HG02759 (cell line): ENCODE results near the gene PEX13.
"Not testable (repeated sequence)": the region's sequence is repeated elsewhere in the genome, so short reads cannot be mapped to it uniquely, and the experiment has no call there.

ENCODE experiments used
- ATAC-seq: cut with Tn5 transposase; IDR thresholded peaks from one replicate; pipeline ENCODE4 v1.9.1; 2021; ENCODE audit warnings: mild to moderate bottlenecking, moderate library complexity; ENCODE audit not compliant: unreplicated experiment

Gene PEX13, protein sequence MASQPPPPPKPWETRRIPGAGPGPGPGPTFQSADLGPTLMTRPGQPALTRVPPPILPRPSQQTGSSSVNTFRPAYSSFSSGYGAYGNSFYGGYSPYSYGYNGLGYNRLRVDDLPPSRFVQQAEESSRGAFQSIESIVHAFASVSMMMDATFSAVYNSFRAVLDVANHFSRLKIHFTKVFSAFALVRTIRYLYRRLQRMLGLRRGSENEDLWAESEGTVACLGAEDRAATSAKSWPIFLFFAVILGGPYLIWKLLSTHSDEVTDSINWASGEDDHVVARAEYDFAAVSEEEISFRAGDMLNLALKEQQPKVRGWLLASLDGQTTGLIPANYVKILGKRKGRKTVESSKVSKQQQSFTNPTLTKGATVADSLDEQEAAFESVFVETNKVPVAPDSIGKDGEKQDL

DNA sequence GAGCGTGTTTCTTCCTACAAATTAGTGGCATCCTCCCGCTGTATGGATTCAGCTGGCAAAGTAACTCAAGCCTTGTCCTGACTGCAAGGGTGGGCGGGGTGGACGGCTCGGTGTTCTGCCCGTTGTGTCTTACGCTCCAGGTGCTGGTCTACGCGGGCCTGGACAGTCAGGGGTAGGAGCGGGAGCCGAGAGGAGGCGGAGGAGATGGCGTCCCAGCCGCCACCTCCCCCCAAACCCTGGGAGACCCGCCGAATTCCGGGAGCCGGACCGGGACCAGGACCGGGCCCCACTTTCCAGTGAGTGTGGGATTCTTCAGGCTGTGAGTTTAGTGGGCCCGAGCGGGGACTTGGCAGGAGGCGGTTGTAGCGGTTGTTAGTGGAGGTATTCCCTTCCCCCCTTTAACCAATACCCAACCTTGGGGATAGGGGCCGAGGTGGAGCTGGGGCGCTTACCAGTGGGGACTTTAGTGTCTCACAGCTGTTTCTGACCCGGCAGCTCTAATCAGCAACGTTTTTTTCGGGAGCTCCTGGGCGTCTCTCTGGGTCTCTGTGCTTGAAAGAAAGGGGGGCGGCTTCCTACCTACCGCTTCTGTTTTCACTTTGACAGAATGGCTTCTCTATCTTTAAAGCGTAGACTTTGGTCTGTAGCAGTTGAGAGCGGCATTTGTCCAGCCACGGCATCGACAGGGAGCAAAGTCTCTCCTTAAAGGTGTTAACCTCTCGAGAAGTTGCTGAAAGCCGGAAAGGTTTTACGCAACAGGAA lies at the start of gene PEX13, which contains the start of gene PUS10:
Gene PEX13, plus strand, starts transcription at position 165 of the 762 bp plus-strand sequence. Its CDS starts 40 bp downstream, at position 205.
Gene PUS10, minus strand, starts transcription at position 700 of the 762 bp plus-strand sequence. CDS start 6,365 bp downstream, outside the sequence.
- peak; percentile 84 for ATAC-seq

DNA sequence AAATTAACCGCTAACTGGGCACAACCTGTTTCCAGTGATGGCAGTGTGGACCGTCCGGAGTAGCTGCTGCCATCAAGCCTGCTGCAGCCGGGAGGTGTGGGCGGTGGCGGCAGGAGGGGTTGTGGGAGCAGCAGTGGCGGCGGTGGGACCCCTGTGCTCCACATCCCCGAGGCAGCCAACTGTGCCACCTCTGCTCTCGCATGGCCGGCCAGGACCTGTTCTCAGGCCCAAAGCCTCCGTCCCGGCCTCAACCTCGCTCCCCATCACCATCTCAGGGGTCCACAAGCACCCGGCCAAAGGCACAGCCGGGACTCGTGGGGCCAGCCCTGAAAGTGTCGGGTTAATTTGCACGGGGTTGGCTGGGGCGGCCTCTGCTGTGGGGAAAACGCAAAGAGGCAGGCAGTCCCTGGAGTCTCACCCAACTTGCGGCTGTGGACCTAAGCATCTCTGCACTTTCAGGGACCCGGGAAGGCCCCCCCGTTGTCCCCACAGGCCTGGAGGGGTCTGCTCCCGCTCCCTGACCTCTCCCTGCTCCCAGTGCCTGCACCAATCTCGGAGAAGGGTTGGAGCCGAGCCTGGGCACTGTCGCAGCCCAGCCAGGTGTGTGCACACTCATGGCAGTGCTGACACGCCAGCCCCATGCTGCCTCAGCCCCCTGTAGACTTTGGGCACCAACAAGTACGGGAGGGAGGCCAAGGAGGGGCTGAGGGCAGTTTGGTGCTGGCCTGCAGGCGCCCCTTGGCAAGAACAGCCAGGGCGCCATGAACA lies 44.4 kb upstream of the PEX13 start:
- ATAC-seq: no peak

DNA sequence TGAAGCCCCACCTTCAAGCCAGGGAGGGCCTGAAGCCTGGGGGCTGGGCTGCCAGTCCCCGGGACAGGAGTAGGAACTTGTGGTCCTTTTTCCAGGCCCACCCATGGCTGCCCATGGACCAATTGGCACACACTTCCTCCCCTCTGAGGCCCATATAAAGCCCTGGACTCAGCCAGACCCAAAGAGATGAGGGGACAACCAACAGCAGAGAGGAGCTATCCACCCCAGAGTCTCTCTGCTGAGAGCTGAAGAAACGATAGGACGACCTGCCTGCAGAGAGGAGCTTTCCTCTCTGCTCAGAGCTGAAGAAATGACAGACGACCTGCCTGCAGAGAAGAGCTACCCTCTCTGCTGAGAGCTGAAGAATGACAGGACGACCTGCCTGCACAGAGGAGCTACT lies 43.8 kb upstream of the PEX13 start:
- ATAC-seq: no peak

DNA sequence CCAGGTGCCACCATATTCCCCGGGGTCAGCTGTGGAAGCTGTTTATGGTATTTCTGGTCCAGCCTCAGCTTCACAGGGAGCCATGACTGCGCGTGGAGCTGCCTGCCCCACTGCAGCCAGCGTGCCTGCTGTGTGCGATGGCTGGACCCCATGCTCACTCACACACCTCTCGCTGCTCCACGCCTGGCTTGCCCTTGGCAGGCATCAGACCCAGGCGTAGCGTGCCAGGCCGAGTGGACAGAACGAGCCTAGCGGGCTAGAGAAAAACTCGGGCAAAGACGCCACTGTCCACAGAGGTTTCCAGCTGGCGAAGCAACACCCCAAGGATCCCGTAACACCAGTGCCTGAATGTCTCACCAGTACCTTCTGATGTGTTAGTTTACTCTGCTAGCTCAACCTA lies 42.9 kb upstream of the PEX13 start:
- ATAC-seq: no peak

DNA sequence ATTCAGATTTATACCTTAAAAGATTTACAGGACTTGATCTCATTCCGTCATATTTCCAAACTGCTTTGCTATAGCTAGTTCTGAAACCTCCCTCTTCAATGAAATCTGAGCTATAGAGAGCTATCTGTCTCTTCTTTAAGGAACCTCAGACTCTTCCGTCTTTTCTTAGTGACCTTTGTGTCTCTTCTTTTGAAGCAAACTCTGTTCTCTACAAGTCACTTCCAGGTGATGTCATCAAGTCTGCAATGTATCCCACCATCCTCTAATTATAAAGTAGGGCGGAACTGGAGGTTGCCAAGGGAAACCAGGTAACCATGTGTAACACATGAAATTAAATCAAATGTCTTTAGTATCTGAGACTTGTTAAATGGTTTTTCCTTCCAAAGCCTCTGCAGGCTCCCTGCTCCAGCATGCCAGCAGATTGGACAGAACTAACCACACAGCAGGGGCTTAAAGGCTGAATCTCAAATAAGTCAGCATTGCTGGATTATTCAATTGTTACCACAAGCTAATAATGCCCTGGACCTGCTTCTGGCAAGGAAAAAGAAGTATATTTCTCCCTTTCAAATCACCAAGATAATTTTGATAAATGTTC lies 41.2 kb upstream of the PEX13 start:
- no peak for ATAC-seq

DNA sequence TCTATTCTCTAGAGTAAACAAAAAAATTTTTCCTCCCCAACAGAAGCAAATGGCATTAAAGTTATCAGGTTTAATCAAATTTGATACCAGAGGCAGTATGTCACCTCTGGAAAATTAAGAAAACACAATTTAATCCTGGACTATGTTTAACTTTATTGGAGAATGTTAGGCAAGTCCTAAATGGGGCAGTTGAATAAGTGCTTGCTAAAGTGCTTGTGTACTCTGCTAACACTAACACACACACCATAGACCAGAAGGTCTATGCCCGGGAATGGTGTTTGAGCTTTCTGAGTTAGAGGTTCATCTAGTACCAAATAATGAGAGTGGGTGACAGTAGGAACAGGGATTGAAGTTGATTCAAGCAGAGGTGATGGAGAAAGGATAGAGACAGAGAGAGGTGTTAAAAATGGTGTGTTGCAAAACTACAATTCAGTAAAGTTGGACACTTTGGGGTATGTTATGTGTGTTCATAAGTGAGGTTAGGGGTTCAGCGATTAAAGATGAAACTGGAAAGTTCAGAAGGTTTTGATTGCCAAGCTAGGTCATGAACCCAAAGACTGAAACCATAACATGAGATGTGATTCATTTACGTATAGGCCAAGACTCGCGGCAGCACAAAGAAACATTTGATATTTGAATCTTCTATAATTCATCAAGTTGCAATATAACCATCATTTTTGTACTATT lies 40.5 kb upstream of the PEX13 start:
- peak; percentile 62 for ATAC-seq

DNA sequence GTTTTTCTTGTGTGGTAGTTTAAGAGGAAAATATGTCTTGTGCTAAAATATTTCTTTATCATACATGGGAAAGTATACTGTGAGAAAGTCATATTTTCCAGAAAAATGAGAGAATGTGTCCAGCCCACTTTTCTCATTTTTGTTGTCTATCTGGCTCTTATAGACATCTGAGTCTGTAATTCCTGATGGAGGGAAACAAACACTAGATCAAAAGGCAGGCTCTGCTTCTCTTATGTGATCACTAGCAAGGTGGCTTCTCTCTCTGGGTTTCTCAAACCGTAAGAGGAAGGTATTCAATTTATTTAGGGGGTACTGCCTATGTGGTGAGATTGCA lies 40.0 kb upstream of the PEX13 start:
- no peak for ATAC-seq

DNA sequence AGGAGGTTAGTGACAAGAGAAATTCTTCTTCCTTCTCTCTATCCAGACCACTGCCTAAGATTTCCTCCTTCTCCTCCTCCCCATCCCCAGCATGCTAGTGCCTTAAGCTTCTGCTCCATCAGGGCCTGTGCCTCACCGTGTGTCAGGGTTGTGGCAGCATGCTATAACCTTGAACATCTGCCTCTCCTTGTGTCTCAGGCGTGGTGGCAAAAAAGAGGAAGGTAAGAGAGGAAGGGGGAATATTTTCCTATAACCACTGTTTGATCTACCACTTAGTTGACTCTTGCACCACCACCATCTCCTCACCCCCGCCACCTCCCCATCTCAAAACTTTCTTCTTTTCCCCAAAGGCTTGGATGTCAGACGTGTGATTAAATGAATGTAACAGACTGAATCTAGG lies 38.3 kb upstream of the PEX13 start:
- ATAC-seq: no peak

DNA sequence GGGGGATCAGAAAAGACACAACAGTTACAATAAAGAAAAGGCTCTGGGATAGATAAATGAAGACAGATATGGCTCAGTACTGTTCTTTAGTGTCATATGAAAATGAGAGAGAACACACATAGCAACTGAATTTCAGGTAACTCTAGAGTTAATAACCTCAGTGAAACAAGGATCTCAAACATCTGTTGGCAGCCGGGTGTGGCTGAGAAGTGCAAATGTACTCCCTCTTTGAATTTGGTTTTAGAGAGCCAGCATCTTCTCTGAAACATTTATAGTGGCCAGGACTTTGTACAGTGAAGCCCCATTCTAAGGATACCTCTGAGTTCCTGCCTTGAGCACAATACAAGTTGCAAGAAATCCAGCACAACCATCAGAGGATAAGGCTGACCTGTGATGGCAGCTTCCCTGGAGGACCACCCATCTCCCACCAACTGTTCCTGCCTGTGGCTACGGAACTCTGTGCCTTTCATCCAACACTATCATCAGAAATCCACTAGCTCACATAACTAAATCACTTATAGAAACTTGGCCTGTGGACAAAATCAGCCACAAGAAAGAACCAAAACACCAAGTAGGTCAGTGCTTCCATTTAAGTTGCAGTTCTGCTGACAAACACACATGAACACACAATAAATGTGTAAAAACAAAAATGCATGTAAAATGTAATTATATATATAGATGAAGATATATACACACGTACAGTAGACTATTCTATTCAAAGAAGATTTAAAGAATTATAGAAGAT lies 37.3 kb upstream of the PEX13 start:
- no peak for ATAC-seq

DNA sequence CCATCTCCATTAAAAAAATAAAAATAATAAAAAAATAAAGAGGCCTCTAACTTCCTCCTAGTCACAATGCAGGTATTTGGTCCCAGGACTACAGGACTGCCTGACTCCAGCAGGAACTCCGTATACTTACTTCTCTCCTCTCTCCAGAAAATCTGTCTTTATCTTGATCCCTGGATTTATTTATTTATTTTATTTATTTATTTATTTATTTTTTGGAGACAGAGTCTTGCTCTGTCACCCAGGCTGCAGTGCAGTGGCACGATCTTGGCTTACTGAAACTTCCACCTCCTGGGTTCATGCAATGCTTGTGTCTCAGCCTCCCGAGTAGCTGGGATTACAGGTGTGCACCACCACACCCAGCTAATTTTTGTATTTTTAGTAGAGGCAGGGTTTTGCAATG lies 35.5 kb upstream of the PEX13 start:
- not testable (repeated sequence) for ATAC-seq

DNA sequence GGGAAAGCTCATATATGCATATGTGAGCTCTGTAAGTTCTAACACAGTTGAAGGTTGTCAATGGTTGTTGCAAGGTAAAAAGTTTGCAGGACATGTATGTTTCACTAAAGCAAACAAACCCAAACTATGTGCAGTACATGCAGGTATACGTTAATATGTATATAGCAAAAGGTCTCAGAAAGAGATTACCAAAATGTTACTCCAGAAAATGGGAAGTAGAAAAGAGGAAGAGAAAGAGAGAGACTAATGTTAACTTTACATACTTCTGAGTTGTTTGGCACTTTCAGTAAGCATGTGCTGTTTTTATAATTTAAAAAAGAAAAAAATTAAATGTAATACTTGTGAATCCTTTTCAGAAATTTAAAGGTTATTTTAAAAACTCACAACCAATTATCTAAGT lies 32.8 kb upstream of the PEX13 start:
- ATAC-seq: peak; percentile 47

DNA sequence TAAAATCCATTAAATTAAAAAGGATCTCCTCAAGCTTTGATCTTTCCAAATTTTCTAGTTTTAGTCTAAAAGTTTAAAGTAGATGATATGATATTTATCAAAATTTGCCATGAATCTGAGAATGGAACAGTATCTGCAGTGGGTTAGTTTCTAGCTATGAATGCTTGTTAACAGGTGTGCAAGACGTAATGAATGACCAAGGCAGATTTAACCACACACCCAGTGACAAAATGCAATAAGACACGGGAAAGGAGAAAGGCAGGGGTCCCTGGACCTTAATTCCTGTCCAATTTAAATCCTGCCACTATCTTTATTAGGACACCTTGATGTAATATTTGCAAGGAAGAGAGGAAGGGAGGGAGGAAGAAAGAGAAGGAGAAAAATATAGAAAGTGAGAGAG lies 30.5 kb upstream of the PEX13 start:
- ATAC-seq: no peak

DNA sequence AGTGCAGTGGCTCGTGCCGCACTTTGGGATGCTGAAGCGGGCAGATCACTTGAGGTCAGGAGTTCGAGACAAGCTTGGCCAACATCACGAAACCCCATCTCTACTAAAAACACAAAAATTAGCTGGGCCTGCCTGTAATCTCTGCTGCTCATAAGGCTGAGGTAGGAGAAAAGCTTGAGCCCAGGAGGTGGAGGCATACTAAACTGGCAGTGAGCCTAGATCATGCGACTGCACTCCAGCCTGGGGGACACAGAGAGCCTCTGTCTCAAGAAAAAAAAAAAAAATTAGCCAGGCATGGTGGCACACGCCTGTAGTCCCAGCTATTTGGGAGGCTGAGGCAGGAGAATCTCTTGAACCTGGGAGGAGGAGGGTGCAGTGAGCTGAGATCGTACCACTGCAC lies 29.9 kb upstream of the PEX13 start:
- ATAC-seq: not testable (repeated sequence)

DNA sequence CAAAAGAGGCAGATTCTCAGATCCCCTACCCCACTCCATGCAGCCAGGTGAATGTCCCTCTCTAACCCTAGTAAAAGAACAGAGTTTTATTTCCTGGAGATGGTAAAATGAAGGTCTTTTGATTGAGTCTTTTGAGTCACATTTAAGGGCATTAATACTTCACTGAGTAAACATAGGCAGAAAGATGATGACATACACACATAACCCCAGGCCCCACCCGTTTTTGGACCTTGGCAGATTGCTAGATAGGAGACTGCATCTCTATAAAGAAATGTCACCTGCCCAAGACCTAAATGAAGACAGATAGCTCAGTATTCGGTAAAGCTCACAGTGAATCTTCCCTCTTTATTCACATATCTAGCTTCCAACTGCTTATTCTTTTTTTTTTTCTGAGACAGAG lies 28.3 kb upstream of the PEX13 start:
- ATAC-seq: no peak

DNA sequence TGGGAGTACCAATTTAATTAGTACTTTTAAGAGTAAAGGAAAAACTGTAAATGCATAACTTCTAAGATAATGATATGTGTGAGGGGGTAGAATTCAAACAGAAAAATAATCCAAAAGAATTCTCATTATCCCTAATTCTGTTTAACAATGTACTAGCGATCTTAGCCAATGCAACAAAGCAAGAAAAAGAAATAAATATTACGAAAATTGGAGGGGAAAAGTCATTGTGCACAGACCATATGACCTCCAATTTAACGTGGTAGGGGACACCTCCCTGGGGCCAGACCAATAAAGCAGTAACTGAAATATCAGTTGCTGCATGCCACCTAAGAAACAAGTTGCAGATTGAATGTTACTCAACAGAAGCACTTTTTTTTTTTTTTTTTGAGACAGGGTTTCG lies 25.9 kb upstream of the PEX13 start:
- ATAC-seq: no peak

DNA sequence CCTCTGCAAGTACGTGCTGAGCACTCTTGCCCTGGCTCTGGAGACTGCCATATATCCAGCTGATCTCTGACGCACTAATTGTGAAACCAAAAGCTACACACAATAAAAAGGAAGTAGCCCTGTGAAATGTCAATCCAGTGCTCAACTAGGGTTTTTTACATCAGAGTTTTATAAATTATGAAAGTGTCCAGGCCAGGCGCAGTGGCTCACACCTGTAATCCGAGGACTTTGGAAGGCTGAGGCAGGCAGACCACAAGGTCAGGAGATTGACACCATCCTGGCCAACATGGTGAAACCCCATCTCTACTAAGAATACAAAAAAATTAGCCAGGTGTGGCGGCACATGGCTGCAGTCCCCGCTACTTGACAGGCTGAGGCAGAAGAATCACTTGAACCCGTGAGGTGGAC lies 24.5 kb upstream of the PEX13 start:
- peak; percentile 98 for ATAC-seq

DNA sequence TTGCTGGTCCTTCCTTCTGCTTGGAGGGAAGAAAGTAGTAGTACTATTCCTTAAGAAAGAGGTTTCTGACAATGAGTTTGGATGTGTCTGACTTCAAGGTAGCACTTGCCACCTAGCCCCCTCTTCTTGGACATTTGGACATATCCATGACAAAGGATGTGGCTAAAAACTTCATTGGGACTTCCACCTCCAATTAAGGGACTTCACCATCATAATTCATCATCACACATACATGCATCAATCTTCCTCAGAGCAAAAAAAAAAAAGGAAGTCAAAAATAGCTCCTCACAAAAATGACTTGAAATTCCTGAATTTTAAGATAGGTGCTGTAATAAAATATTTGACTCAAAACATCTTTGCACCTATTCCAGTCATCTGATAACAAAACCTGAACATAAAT lies 23.4 kb upstream of the PEX13 start:
- no peak for ATAC-seq

DNA sequence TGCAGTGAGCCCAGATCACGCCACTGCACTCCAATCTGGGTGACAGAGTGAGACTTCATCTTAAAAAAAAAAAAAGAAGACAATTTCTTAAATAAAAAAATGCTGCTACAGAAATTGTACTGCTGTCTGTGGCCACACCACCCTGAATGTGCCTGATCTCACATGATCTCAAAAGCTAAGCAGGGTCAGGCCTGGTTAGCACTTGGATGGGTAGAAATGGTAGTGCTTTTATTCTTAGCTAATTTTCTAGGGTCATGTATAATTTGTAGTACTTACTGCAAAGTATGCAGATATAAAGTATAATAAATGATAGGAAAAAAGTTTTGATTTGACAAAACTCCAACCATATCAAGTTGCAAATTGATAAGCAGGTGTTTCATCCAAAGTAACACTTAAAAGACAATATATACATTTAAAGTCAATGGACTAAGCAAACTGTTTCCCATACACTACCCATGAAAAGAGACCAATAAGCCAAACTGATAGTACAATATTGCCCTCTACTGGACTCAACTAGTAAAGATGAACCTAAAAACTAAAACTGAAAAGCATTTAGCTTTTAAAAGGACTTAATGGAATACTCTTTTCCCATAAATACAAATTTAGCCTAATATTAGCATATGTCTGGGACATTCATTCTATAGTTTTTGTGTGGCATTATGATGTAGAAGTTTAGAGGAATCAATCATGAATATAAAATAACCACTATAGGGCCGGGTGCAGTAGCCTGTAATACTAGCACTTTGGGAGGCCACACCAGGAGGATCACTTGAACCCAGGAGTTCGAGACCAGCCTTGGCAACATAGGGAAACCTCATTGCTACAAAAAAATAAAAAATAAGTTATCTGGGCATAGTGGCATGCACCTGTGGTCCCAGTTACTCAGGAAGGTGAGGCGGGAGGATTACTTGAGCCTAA lies 18.6 kb upstream of the PEX13 start:
- no peak for ATAC-seq

DNA sequence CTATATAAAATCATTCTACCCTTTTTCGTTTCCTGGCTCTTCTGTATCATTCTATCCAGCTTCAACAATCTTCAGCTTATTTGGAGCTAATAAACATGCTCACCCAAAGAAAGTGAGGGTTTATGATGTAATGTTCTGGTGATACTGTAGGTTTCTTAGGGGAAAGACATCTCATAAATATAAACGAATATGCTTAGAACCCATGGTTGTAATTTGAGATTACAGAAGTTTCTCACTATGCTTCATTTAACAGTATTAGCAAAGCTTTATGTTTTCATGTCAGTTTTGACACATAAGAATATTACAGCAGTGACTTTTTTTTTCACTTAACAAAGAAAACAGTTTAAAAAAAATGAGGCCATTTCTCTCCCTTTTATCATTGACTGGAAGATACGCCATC lies 11.8 kb upstream of the PEX13 start:
- ATAC-seq: no peak
